Measurements from ENCODE around the gene RNF25. TPM values are rescaled to one million over a fixed set of nuclear protein-coding genes. Genes with fewer than 3 reads are reported as not detected.

RNF25 gene
- total RNA-seq, 1 experiment from 2014 or later, result 27.2 TPM

GRCh38 chr2:218626369-218626768 lies 45.4 kb downstream of the RNF25 start:
- intact Hi-C loops (cut with micrococcal nuclease; ENCODE audit: unreplicated experiment), result no loop called here
- Histone ChIP-seq H3K27me3 (ENCODE audit: insufficient read depth, low read depth) (no peaks in the 10 kb centered on the region), H3K4me2 (no peak overlapping the region), H4K20me1 (ENCODE audit: insufficient read depth) (no peaks in the 10 kb centered on the region), H2AFZ (no peak overlapping the region), H3K4me1 (replicated peaks; ENCODE audit: insufficient read depth) (no peaks in the 10 kb centered on the region), H3K36me3 (ENCODE audit: low read depth) (no peaks in the 10 kb centered on the region), H3K79me2 (ENCODE audit: low read depth) (no peaks in the 10 kb centered on the region), H3F3A (ENCODE audit: insufficient read depth, low read depth) (no peaks in the 10 kb centered on the region), H3K4me3 (no peak overlapping the region), H3K9me3 (ENCODE audit: insufficient read depth, low read depth) (no peaks in the 10 kb centered on the region), H3K27ac (no peak overlapping the region), H3K9me2 (ENCODE audit: insufficient read depth) (no peaks in the 10 kb centered on the region)
- BruUV-seq (replicated peaks), result no TSS peak
- no peak for TF ChIP-seq CTCF (conservative IDR thresholded peaks at IDR 0.05)
- TF ChIP-seq EZH2 (IDR thresholded peaks at IDR 0.05; ENCODE audit: low read depth), result no peak
- POLR2A ChIA-PET (ENCODE audit: unreplicated experiment), result no interaction called here
- CTCF ChIA-PET, result no interaction called here
- no peak for DNase-seq

- Histone ChIP-seq H4K20me1 (ENCODE audit: insufficient read depth) (no peaks in the 10 kb centered on the region), H3F3A (ENCODE audit: insufficient read depth, low read depth) (no peaks in the 10 kb centered on the region), H3K9me2 (ENCODE audit: insufficient read depth) (no peaks in the 10 kb centered on the region), H3K4me1 (replicated peaks; ENCODE audit: insufficient read depth) (no peaks in the 10 kb centered on the region), H2AFZ (no peak overlapping the region), H3K4me3 (no peak overlapping the region), H3K79me2 (ENCODE audit: low read depth) (no peaks in the 10 kb centered on the region), H3K4me2 (no peak overlapping the region), H3K27me3 (ENCODE audit: insufficient read depth, low read depth) (no peaks in the 10 kb centered on the region), H3K27ac (no peak overlapping the region), H3K36me3 (ENCODE audit: low read depth) (no peaks in the 10 kb centered on the region), H3K9me3 (ENCODE audit: insufficient read depth, low read depth) (no peaks in the 10 kb centered on the region)
- no peak for DNase-seq
- TF ChIP-seq EZH2 (IDR thresholded peaks at IDR 0.05; ENCODE audit: low read depth), result no peak
- no peak for TF ChIP-seq CTCF (conservative IDR thresholded peaks at IDR 0.05)
- POLR2A ChIA-PET (ENCODE audit: unreplicated experiment), result no interaction called here
- no TSS peak for BruUV-seq (replicated peaks)
- CTCF ChIA-PET, result no interaction called here
- intact Hi-C loops (cut with micrococcal nuclease; ENCODE audit: unreplicated experiment), result no loop called here
These were observed 48.5 kb downstream of the RNF25 start for GRCh38 chr2:218623366-218623705.

GRCh38 chr2:218622606-218623365 lies 49.0 kb downstream of the RNF25 start:
- POLR2A ChIA-PET (ENCODE audit: unreplicated experiment), result no interaction called here
- no TSS peak for BruUV-seq (replicated peaks)
- intact Hi-C loops (cut with micrococcal nuclease; ENCODE audit: unreplicated experiment), result no loop called here
- H2AFZ ChIP-seq, result no peak overlapping the region
- H3K9me2 ChIP-seq (ENCODE audit: insufficient read depth), result no peaks in the 10 kb centered on the region
- H3K4me2 ChIP-seq, result no peak overlapping the region
- no peaks in the 10 kb centered on the region for H3K27me3 ChIP-seq (ENCODE audit: insufficient read depth, low read depth)
- no peaks in the 10 kb centered on the region for H3K36me3 ChIP-seq (ENCODE audit: low read depth)
- no peaks in the 10 kb centered on the region for H3K4me1 ChIP-seq (replicated peaks; ENCODE audit: insufficient read depth)
- H3K9me3 ChIP-seq (ENCODE audit: insufficient read depth, low read depth), result no peaks in the 10 kb centered on the region
- H3F3A ChIP-seq (ENCODE audit: insufficient read depth, low read depth), result no peaks in the 10 kb centered on the region
- H4K20me1 ChIP-seq (ENCODE audit: insufficient read depth), result no peaks in the 10 kb centered on the region
- H3K4me3 ChIP-seq, result no peak overlapping the region
- H3K27ac ChIP-seq, result no peak overlapping the region
- no peaks in the 10 kb centered on the region for H3K79me2 ChIP-seq (ENCODE audit: low read depth)
- no peak for DNase-seq
- CTCF ChIA-PET, result no interaction called here
- TF ChIP-seq EZH2 (IDR thresholded peaks at IDR 0.05; ENCODE audit: low read depth), result no peak
- TF ChIP-seq CTCF (conservative IDR thresholded peaks at IDR 0.05), result no peak

Data from PC-9 (cell line).